H4 (cell line): ENCODE measurements around the gene OR6C1. TPM values are rescaled to one million over a fixed set of nuclear protein-coding genes. Genes with fewer than 3 reads are reported as not detected.
"Not testable (repeated sequence)": the region's sequence is repeated elsewhere in the genome, so short reads cannot be mapped to it uniquely, and the experiment has no call there.

Experiments
- DNase-seq: peaks from one replicate; pipeline ENCODE4 v3.0.0-alpha.2; 2015; ENCODE audit warnings: low spot score
- total RNA-seq: library from RNA; depleted of rRNA; stranded (reverse); fragments of >200 nt; shearing (Covaris generic); gene quantifications from 2 replicates; pipeline ENCODE4 v1.2.3, GENCODE V29; 2014; rRNA removed

OR6C1 gene
- not detected in 2 replicates for total RNA-seq

DNA sequence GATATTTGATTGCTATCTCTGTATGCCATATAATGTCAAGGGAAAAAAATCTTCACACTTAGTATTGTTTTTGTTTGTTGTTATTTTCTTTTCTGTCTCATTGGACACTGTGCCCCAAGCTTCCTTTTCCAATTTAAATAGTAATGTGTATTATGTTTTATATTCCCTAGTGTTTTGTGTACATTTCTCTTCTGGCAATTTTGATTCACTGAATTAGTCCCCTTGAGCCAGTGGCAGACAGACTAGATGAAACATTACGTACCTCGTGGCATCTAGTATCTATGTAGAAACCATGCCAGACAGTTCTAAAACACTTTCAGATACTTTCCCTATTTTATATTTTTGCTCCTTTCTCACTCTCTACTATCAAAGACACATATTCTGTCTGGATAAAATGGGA, at the start of gene OR6C1:
TSS of gene OR6C1 (plus strand) at position 301 of the 400 bp plus-strand sequence. CDS start 6,257 bp downstream, outside the sequence.
- no peak for DNase-seq

DNA sequence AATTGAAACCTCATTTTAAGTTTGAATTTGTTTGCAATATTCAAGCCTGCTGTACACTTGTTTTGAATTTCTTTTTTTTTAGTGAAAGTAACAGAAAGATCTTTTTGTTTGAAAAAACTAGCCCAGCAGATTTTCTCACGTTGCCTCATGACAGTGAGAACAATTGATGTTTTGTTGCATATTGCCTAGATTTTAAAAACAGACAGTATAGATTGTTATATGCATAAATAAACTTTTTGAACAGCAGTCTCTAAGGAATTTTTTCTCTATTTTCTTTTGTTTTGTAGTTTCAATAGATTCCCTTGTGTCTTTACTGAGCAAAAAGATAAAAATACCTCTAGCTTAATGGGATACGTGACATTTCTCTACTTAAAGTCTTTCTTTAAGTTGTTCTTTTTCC, 33.2 kb upstream of the OR6C1 start:
- no peak for DNase-seq

DNA sequence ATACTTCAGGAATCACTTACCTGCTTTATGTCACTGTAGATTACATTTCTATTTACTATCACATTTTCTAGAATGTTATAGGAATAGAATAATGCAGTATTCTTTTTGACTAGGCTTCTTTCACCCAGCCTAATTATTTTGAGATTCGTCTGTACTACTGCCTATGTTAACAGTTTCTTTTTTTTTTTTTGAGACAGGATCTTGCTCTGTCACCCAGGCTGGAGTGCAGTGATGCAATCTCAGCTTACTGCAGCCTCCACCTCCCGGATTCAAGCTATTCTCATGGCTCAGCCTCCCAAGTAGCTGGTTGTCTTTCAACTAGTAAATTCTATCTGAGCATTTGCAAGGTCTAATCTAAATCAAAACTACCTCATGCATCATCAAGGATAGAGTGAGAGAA, 24.1 kb upstream of the OR6C1 start:
- DNase-seq: no peak

DNA sequence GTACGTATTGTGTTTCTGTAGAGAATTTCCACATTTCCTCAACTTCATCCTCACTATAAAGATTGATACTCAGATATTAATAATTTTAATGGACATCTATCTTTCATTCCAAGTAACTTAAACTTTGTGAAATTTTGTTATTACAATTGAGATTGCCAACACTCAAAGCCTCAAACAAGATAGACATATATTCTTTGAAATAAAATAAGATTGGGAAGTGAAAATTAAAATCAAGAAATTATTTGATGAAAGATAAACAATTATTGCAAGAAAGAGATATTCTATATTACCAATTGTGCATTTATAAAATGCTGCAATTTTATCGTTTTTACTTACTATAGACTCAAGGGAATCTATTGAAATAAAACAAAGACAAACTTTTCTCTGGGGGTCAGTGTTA, 17.7 kb upstream of the OR6C1 start, which contains the start of gene OR6C6:
TSS of gene OR6C6 (minus strand) at position 101 of the 400 bp plus-strand sequence. CDS start 1,337 bp downstream, outside the sequence.
- no peak for DNase-seq

DNA sequence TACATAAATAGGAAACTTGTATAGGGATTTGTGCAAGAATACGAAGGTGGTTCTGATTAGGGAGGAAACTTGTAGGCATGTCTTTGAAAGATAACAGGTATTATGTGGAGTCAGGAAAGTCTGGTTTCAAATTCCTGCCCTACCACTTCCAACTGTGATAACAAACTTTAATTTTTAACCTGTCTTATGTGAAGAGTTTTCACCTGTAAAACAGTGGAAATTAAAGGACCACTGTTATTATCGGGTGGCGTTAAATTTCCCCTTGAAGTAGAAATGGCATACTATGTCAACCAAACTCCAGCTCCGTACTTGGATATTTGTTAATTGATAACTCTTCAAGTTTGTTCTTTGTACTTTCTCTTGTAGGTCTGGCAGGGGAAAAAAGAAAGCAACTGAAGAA, 6.1 kb downstream of the OR6C1 start:
- no peak for DNase-seq

DNA sequence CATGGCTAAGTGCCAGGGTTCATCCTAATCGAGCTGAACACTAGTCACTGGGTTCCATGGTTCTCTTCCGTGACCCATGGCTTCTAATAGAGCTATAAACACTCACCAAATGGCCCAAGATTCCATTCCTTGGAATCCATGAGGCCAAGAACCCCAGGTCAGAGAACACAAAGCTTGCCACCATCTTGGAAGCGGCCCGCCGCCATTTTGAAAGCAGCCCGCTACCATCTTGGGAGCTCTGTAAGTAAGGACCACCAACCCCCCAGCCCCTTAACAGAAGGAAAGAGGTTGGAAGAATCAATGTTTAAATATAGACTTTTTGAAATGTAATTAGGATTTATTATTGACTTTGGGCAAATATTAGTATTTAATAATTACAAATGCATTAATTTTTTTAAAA, 11.7 kb downstream of the OR6C1 start:
- DNase-seq: not testable (repeated sequence)

DNA sequence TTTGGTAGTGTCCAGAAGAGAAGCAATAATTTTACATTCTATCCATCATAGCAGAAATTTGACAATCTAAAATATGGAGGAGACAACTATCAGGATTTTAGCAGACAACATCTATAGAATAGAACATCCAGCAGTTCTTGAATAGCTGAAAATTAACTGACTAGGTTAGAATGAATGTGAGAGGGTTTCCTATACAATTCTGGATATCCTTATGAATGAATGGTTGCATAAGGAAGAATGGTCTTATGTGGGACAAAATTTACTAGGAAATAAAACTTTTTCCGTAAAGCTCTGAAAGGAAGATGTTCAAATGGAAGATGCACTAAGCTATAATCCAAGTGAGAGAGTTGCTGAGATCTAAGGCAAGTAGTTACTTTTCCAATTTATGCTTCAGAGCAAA, 16.3 kb downstream of the OR6C1 start, which contains the start of gene OR6C3:
TSS of gene OR6C3 (plus strand) at position 301 of the 400 bp plus-strand sequence. CDS start 955 bp downstream, outside the sequence.
- DNase-seq: no peak

DNA sequence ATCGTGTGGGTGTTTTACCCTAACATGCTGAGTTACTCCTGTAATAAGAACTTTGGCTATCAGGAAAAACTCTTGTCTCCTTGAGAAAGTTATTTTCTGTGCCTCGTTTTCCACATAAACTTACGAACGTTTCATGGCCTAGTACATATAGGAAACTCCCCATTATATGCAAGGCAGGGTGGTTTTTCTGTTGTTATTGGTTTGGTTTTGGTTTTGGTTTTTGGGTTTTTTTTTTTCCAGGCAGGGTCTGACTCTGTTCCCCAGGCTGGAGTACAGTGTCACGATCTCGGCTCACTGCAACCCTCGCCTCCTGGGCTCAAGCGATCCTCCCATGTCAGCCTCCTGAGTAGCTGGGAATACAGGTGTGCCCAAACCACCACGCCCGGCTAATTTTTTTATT, 21.9 kb downstream of the OR6C1 start:
- no peak for DNase-seq

DNA sequence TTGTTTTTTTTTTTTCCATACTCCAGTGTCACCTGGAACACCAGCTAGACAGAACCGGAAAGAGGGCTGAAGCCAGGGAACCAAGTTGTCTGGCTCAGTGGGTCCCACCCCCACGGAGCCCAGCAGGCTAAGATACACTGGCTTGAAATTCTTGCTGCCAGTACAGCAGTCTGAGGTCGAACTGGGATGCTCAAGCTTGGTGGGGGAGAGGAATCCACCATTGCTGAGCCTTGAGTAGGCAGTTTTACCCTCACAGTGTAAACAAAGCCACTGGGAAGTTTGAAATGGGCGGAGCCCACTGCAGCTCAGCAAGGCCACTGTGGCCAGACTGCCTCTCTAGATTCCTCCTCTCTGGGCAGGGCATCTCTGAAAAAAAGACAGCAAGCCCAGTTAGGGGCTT, 41.2 kb downstream of the OR6C1 start:
- not testable (repeated sequence) for DNase-seq

DNA sequence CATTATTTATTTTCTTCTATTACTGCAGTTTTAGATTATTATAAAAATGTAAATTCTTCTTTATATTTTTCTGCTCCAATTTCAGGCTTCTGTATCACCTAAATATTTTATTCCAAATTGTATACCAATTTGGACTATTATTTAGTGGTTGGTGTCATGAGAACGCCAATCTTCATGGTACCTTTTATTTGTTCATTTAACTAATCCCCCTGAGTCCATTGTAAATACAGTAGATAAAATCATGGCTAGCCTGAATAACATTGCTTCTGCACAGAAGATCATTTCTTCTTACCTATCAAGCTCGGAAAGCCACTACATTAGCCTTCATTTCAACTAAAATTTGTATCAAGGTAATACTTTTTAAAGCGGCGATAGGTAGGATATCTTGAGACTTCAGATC, 48.5 kb downstream of the OR6C1 start, which contains the start of gene OR6C75:
TSS of gene OR6C75 (plus strand) at position 301 of the 400 bp plus-strand sequence. CDS start 2,136 bp downstream, outside the sequence.
- DNase-seq: no peak

DNA sequence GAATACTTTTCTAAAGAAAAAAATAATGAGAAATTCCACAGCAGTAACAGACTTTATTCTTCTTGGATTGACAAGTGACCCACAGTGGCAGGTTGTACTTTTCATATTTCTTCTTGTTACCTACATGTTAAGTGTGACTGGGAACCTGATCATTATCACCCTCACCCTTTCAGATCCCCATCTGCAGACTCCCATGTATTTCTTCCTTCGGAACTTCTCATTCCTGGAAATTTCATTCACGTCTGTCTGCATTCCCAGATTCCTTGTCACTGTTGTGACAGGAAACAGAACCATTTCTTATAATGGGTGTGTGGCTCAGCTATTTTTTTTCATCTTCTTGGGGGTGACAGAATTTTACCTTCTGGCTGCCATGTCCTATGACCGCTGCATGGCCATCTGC, 50.9 kb downstream of the OR6C1 start:
- DNase-seq: no peak

Other genes starting within 250 kb of the OR6C1 start
- not detected in 2 replicates for gene OR9K2, start 187.9 kb upstream of the OR6C1 start, total RNA-seq
- not detected in 2 replicates for gene OR10A7, start 93.3 kb upstream of the OR6C1 start, total RNA-seq
- gene OR6C74, start 69.7 kb upstream of the OR6C1 start, total RNA-seq: not detected in 2 replicates
- gene OR6C6, start 17.8 kb upstream of the OR6C1 start, total RNA-seq: not detected in 2 replicates
- gene OR6C3, start 16.4 kb downstream of the OR6C1 start, total RNA-seq: not detected in 2 replicates
- gene OR6C75, start 48.6 kb downstream of the OR6C1 start, total RNA-seq: not detected in 2 replicates
- gene OR6C65, start 86.2 kb downstream of the OR6C1 start, total RNA-seq: not detected in 2 replicates
- gene OR6C76, start 111.9 kb downstream of the OR6C1 start, total RNA-seq: not detected in 2 replicates
- not detected in 2 replicates for gene OR6C2, start 129.7 kb downstream of the OR6C1 start, total RNA-seq
- not detected in 2 replicates for gene OR6C70, start 155.8 kb downstream of the OR6C1 start, total RNA-seq
- not detected in 2 replicates for gene OR6C68, start 178.0 kb downstream of the OR6C1 start, total RNA-seq
- not detected in 2 replicates for gene OR6C4, start 235.3 kb downstream of the OR6C1 start, total RNA-seq